Heart right ventricle (tissue), 16 donors: Measurements from ENCODE around the gene CELF4. TPM values are rescaled to one million over a fixed set of nuclear protein-coding genes. Genes with fewer than 3 reads are reported as not detected.

Experiments
- ATAC-seq, 8 donors: fragments of 200-7000 bp; cut with Tn5 transposase; one replicate each; pipeline ENCODE4 v1.9.1; 2020; ENCODE audit warnings: mild to moderate bottlenecking in 8 of 8, moderate library complexity in 8 of 8, moderate number of reproducible peaks in 1 of 8
- DNase-seq, 2 donors: peaks; one replicate each; pipeline ENCODE4 v3.0.0-alpha.2; 2020
- H3K27ac ChIP-seq, 10 donors: fragments of 200-600 bp; sonication (generic) in 2 of 10; one replicate each; pipeline versions ENCODE4 v1.5.0 to v1.8.0; 2020 to 2022; ENCODE audit warnings: mild to moderate bottlenecking in 3 of 10
- H3K27me3 ChIP-seq, 7 donors: fragments of 200-600 bp; one replicate each; pipeline ENCODE4 v1.8.0; 2021 to 2022; ENCODE audit warnings: mild to moderate bottlenecking in 2 of 7
- H3K36me3 ChIP-seq, 9 donors: fragments of 200-600 bp; sonication (generic) in 1 of 9; one replicate each; pipeline versions ENCODE4 v1.5.0 to v1.8.0; 2020 to 2022; ENCODE audit warnings: mild to moderate bottlenecking in 2 of 9
- H3K4me1 ChIP-seq, 9 donors: fragments of 200-600 bp; sonication (generic) in 1 of 9; one replicate each; pipeline versions ENCODE4 v1.5.0 to v1.8.0; 2020 to 2022; ENCODE audit warnings: mild to moderate bottlenecking in 4 of 9
- H3K4me3 ChIP-seq, 10 donors: fragments of 200-600 bp; sonication (generic) in 2 of 10; one replicate each; pipeline versions ENCODE4 v1.5.0 to v1.8.0; 2020 to 2022; ENCODE audit warnings: mild to moderate bottlenecking in 7 of 10, moderate library complexity in 2 of 10
- H3K9me3 ChIP-seq, 11 donors: fragments of 200-600 bp in 10 of 11; sonication (generic) in 2 of 11; one replicate each; pipeline versions ENCODE4 v1.5.0 to v1.8.0; 2013 to 2022; ENCODE audit warnings: mild to moderate bottlenecking in 2 of 11, control low read depth in 1 of 11, moderate library complexity in 1 of 11
- CTCF ChIP-seq, 9 donors: fragments of 200-600 bp; sonication (generic) in 2 of 9; IDR thresholded peaks; one replicate each; pipeline versions ENCODE4 v1.5.0 to v1.8.0; 2021 to 2022; ENCODE audit warnings: antibody characterized with exemption in 9 of 9, mild to moderate bottlenecking in 5 of 9, moderate library complexity in 1 of 9
- WGBS, 2 donors: extraction: QIAGEN DNeasy Blood & Tissue Kit; methylation state at CpG; one replicate each; pipeline ENCODE4 v1.1.7; 2013; ENCODE audit warnings: inconsistent platforms in 1 of 2; 5-methylcytosine and 5-hydroxymethylcytosine counted together
- intact Hi-C, 10 donors: fragments of 100-400 bp; cut with DNase I; formaldehyde crosslinking; loops; one replicate each; pipeline versions ENCODE4 v1.11.1 to v1.14.2; 2022
- polyA plus RNA-seq, 2 donors: library from polyadenylated mRNA; stranded (reverse); fragments of 200-250 nt; gene quantifications; one replicate each; pipeline ENCODE4 v1.2.3, GENCODE V29; 2013
- total RNA-seq, 10 donors: library from RNA; stranded (reverse); fragmentation: NEBNext Ultra II Directional in 3 of 10; extraction: Animal tissue kit (Norgen Biotek cat#: 25700) in 3 of 10; gene quantifications; one replicate each; pipeline versions ENCODE4 v1.2.1 to v1.2.4, GENCODE V29; 2021 to 2023
- donor health status: Arrhythmogenic right ventricular cardiomyopathy.
- donor health status: ischemic (EF 13 %, LVEDD 7.1; RV severe dilation, severe dysfunction).
- donor health status: healthy with polysubstance abuse.
- donor health status: DM: no; HTN: yes; CAD: no.
- donor health status: DM: no; HTN: no; CAD: no.
- donor health status: ischemic (EF 25% LVEDD 6.9; RV normal size, moderate dysfunction).
- donor health status: ischemic (EF 25% LVEDD 5.7; RV mildly dilated, moderate dysfunction).
- donor health status: healthy.
- donor health status: DM: yes; HTN: yes; CAD: no.
- donor health status: Ischemic cardiomyopathy.
- donor health status: ischemic (EF 35%, LVEDD 5.7; RV mildly dilated, moderate dysfunction).
- donor health status: nonischemic (EF 11% LVEDD 7.7; RV severe dilation, severe dysfunction).
- donor health status: DM: yes; HTN: yes; CAD: no.
- donor health status: PGD.
- donor health status: ischemic (EF 29% LVEDD 5.4; RV normal size, mild dysfunction).
- donor health status: nonischemic (EF 23%, LVEDD 6.1; RV moderate dilation, normal function).

Gene CELF4
- total and polyA plus RNA-seq, 12 donors: 0.07 to 1.2 (median 0.31) TPM; not detected in 1

- TF ChIP-seq CTCF (IDR thresholded peaks at IDR 0.05): no peak
- H3K4me3 ChIP-seq: no peak overlapping the region
- DNase-seq (no peak), ATAC-seq (no peak)
- H3K27ac ChIP-seq: no peak overlapping the region
- H3K4me1 ChIP-seq: peaks cover 0 to 16% (median 11%) of the 10 kb centered on the region in 9 donors
- H3K36me3 ChIP-seq: no peaks in the 10 kb centered on the region
- peaks cover 0 to 20% (median 0%) of the 10 kb centered on the region in 11 donors for H3K9me3 ChIP-seq
- WGBS, 2 donors: 55 to 70% methylated on average over 3 of the region's 3 CpGs
- H3K27me3 ChIP-seq: peaks cover 0 to 22% (median 0%) of the 10 kb centered on the region in 7 donors
- intact Hi-C loops: no loop called here
Measured at GRCh38 chr18:37392648-37393047, 172.9 kb downstream of the CELF4 start.

GRCh38 chr18:37391698-37392548 lies 173.7 kb downstream of the CELF4 start:
- H3K36me3 ChIP-seq: no peaks in the 10 kb centered on the region
- peaks cover 0 to 16% (median 11%) of the 10 kb centered on the region in 9 donors for H3K4me1 ChIP-seq
- ATAC-seq (no peak), DNase-seq (no peak)
- 86 to 90% methylated on average over 16 of the region's 16 CpGs for WGBS, 2 donors
- intact Hi-C loops: no loop called here
- TF ChIP-seq CTCF (IDR thresholded peaks at IDR 0.05): no peak
- no peak overlapping the region for H3K27ac ChIP-seq
- H3K27me3 ChIP-seq: peaks cover 0 to 22% (median 0%) of the 10 kb centered on the region in 7 donors
- no peak overlapping the region for H3K4me3 ChIP-seq
- H3K9me3 ChIP-seq: peaks cover 0 to 20% (median 0%) of the 10 kb centered on the region in 11 donors

GRCh38 chr18:37391156-37391555 lies 174.4 kb downstream of the CELF4 start:
- 89 to 92% methylated on average over 4 of the region's 4 CpGs for WGBS, 2 donors
- Histone ChIP-seq H3K27me3 (peaks cover 0 to 22% (median 0%) of the 10 kb centered on the region in 7 donors), H3K4me3 (no peak overlapping the region), H3K9me3 (peaks cover 0 to 20% (median 0%) of the 10 kb centered on the region in 11 donors), H3K4me1 (peaks cover 0 to 16% (median 11%) of the 10 kb centered on the region in 9 donors), H3K27ac (no peak overlapping the region), H3K36me3 (no peaks in the 10 kb centered on the region)
- DNase-seq (no peak), ATAC-seq (no peak)
- intact Hi-C loops: no loop called here
- TF ChIP-seq CTCF (IDR thresholded peaks at IDR 0.05): no peak

- TF ChIP-seq CTCF (IDR thresholded peaks at IDR 0.05): no peak
- peaks cover 0 to 22% (median 0%) of the 10 kb centered on the region in 7 donors for H3K27me3 ChIP-seq
- no peak overlapping the region for H3K27ac ChIP-seq
- intact Hi-C loops: no loop called here
- H3K9me3 ChIP-seq: peaks cover 0 to 20% (median 0%) of the 10 kb centered on the region in 11 donors
- DNase-seq: no peak
- no peaks in the 10 kb centered on the region for H3K36me3 ChIP-seq
- H3K4me3 ChIP-seq: no peak overlapping the region
- WGBS, 2 donors: 89% methylated on average over 11 of the region's 11 CpGs
- peaks cover 0 to 16% (median 11%) of the 10 kb centered on the region in 9 donors for H3K4me1 ChIP-seq
- no peak for ATAC-seq
Measured at GRCh38 chr18:37390687-37391086, 174.9 kb downstream of the CELF4 start.
